Medulla oblongata (tissue), 1 donor: ENCODE measurements around the gene PEX6.
"Not testable (repeated sequence)": the region's sequence is repeated elsewhere in the genome, so short reads cannot be mapped to it uniquely, and the experiment has no call there.

Source experiments
- DNase-seq: peaks from one replicate; pipeline ENCODE4 v3.0.0-alpha.2; 2015; ENCODE audit errors: extremely low spot score

Gene PEX6

DNA sequence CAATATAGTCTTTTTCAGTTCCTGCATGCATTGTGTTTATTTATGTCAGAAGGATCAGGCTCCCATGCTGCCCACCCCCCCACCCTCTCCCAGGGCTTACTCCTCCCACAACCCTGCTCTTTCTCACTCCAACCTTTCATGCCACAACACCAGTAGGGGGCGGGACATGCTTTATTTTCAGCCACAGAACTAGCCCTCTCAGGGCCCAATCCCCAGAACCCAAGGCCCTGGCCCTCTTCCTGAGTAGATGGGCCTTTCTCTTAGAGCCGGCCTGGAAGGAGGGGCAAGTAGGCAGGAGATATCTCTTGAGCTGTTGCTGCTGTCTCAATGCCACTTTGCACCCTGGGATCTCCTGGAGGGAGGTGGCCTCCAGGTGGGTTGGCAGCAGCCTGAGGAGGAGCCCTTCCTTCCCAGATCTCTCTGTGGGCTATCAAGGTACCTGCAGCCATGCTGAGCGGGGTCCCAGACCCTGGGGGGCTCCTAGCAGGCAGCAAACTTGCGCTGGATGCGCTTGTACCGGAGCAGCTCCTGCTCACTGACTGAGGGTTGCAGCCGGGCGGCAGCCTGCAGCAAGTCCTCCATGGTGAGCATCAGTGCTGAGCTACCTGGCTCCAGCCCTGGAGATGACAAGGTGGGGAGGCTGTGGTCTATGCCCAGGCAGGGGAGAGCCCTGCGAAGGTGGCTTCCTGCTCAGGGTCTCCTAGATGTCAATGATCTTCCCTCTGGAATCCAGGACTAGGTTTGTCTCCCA lies 15.0 kb downstream of the PEX6 start:
- DNase-seq, result no peak

DNA sequence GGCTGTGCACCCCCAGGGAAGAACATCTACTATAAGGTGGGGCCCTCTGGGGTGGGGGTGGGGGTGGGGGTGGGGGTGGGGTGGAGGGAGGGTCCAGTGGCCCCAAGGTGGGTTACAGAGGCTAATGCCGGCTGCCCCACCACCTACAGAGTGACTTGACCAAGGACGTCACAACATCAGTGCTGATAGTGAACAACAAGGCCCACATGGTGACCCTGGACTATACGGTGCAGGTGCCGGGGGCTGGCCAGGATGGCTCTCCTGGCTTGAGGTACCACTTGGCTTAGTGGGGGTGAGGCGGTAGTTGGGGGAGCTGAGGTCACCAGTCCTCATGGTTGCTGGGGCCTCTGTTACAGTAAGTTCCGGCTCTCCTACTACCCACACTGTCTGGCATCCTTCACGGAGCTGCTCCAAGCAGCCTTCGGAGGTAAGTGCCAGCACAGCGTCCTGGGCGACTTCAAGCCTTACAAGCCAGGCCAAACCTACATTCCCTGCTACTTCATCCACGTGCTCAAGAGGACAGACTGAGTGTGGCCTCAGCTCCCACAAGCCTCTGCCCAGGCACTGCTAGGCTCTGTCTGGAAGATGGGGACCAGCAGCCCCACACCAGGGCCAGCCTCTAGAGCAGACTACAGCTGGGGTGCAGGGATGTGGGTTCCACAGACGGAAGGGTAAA lies 15.7 kb downstream of the PEX6 start:
- DNase-seq, result no peak

DNA sequence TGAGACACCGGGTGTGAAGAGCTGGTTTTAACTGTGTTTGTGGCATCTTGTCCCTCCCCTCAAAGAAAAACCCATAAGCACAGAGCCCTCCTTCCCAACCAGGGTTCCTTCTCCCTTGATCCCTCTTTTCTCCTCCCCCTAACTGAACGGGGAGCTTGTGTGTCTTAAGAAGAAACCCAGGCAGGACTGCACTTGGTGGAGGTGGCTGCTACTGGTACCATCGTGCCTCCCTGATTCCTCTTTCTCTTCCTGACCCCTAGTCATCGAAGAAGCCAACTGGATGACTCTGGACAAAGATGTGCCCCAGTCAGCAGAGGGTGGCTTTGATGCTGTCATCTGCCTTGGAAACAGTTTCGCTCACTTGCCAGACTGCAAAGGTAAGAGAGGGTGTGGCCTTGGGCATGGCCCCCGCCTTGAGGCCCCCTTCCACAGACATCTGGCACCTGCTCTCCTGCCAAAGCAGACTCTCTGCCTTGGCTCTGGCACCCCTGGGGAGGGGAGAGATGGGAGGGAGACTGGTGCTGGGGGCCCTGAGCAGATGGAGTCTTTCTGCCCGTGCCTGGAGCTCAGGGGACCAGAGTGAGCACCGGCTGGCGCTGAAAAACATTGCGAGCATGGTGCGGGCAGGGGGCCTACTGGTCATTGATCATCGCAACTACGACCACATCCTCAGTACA lies 16.3 kb downstream of the PEX6 start:
- DNase-seq, result no peak

DNA sequence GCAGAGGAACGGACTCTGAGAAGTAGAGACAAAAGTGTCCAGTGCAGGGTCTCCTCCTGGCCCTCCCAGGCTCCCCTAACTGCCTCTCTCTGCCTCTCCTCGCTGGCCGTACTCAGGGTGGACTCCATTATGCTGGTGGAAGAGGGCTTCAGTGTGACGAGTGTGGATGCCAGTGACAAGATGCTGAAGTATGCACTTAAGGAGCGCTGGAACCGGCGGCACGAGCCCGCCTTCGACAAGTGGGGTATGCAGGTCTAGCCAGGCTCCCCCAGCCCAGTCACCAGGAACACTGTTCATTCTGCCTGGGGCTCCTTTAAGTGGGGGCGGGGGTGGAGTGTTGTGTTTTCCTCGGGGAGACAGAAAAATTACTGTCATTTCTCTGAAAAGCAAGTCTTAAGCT lies 16.9 kb downstream of the PEX6 start:
- DNase-seq, result no peak

DNA sequence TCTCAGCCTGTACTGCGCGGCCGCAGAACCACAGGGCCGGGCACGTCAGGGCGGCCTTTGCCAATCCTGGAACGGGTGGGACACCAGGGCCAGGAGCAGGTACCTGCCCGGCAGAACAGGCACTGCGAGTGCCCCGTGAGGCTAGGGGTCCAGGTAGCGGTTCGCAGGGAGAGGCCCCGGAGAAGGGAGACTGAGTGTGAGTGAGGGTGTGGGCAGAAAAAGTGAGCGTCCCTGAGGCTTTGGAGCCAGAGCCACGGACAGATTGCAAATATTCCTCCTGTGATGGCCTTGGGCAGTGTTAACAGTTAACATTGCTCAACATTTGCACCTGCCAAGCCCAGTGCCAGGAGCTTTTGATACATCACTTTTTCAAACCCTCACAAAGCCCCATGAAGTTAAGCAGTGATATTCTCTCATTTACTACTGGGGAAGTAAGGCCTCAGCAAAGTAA lies 17.9 kb downstream of the PEX6 start:
- DNase-seq, result no peak

DNA sequence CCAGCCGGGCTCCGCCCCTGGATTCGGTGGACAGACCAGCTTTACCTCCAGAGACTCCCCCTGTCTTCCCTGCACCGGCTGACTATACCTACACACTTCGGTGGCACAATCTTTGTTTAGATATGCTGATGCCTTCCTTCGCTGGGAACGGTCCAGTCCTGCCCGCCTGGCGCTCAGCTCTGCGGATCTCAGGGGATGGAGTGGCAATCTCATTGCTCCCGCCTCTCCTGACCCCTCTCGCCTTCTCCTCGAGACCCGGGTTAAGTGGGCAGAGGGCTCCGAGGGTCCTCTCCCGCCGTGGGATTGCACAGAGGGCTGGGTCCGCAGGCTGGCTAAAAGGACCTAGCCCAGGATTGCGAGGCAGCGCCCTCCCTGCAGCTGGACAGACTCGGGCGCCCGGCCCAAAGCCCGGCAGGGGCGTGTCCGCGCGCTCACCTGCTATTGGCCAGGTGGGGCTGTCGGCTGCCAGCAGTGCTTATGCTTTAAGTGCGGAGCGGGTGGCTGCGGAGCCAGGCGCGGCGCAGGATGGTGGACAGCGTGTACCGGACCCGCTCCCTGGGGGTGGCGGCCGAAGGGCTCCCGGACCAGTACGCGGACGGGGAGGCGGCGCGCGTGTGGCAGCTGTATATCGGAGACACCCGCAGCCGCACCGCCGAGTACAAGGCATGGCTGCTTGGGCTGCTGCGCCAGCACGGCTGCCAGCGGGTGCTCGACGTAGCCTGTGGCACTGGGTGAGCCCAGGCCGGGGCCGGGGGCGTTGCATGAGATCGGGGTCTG lies 18.6 kb downstream of the PEX6 start, which contains the start of gene GNMT:
TSS of gene GNMT (plus strand) at position 512 of the 777 bp plus-strand sequence. CDS start at position 526, 14 bp downstream.
- DNase-seq, result no peak

DNA sequence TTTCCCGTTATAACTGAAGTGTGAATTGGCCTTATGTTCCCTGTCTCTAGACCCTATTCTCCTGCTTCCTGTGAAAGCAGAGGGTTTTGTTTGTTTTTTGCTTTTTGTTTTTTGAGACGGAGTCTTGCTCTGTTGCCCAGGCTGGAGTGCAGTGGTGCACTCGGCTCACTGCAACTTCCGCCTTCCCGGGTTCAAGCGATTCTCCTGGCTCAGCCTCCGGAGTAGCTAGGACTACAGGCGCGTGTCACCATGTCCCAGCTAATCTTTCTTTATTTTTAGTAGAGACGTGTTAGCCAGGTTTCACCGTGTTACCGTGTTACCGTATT lies 19.1 kb downstream of the PEX6 start:
- DNase-seq, result no peak

DNA sequence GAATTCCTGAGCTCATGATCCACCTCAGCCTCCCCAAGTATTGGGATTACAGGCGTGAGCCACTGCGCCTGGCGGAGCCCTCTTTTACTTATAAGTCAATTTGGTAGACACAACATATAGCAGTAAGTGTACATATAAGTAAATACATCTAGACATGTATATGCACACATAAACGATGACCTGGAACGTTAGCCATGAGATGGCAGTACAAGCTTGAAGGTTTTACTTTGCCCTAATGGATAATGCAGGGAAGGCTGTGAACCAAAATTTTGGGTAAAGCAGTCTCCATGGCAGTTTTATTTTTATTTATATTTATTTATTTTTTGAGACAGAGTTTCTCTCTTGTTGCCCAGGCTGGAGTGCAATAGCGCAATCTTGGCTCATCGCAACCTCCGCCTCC lies 20.9 kb downstream of the PEX6 start:
- DNase-seq, result no peak

DNA sequence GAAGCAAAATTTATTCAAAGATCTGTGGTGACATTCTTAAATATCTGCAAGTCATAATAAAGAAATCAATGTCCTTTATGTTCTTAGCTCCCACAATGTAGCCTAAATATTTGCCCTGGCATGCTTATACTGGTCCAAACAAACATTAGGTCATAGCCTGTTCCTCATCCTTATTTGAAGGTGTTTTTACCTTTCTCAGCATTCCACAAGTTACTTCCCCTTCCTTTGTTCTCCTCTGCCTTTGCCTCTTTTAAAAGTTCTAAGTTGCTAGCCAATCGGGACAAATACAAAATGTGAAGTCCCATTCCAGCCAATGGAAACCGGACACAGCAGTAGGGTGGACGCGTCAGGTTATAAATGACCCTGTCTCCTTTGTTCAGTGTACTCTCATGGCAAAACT lies 24.6 kb downstream of the PEX6 start:
- DNase-seq, result not testable (repeated sequence)

DNA sequence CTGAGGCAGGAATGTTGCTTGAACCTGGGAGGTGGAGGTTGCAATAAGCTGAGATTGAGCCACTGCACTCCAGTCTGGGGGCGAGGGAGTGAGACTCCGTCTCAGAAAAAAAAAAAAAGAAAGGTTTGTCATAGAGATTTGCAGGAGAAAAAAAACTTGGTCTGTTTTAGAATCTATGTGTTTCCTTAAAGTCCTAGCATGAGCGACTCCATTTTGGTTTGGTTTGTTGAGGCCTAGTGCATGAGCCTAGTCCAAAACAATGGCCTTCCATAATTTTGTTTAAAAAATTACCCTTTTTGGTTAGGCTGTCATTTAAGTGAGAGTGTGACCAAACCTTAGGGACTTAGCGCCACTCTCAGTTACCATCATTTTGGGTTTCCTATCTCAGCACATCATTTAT lies 26.6 kb downstream of the PEX6 start:
- no peak for DNase-seq

DNA sequence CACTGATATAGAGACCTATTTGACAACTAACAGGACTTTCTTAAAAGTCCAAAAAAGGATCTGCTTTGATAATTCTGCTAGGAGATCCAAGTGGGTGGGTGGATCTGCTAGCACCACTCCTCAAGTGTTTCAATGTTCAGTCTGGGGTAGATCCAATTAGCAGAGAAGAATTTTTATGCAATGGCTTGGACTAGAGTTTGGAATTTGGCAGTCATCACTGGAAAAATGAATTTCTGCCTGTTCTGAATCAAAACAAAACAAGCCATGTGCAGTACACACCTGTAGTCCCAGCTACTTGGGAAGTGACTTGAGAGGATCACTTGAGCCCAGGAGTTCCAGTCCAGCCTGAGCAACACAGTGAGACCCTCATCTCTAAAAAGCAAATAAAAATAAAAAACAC lies 31.0 kb downstream of the PEX6 start:
- DNase-seq, result no peak

DNA sequence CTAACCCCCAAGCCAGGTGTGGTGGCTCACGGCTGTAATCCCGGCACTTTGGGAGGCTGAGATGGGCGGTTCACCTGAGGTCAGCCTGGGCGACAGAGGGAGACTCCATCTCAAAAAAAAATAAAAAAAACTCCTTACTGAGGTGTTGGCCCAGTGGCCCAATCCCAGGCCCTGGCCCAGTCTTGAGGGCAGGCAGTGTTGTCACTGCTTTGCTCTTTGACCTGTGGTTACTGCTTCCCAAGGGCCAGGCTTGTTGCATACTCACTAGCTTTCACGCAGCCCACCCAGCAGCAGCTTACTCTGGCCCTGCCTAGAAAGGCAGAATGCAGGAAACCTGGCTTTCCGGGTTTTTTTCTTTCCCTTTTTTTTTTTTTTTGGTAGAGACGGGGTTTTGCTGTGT lies 36.5 kb downstream of the PEX6 start:
- no peak for DNase-seq

DNA sequence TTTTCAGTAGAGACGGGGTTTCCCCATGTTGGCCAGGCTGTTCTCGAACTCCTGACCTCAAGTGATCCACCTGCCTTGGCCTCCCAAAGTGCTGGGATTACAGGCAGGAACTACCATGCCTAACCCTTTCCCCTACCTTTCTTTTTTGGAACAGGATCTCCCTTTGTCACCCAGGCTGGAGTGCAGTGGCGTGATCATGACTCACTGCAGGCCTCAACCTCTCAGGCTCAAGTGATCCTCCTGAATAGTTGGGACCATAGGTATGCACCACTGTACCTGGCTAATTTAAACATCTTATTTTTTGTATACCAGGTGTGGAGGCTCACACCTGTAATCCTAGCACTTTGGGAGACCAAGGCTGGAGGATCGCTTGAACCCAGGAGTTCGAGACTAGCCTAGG lies 37.6 kb downstream of the PEX6 start:
- DNase-seq, result not testable (repeated sequence)

DNA sequence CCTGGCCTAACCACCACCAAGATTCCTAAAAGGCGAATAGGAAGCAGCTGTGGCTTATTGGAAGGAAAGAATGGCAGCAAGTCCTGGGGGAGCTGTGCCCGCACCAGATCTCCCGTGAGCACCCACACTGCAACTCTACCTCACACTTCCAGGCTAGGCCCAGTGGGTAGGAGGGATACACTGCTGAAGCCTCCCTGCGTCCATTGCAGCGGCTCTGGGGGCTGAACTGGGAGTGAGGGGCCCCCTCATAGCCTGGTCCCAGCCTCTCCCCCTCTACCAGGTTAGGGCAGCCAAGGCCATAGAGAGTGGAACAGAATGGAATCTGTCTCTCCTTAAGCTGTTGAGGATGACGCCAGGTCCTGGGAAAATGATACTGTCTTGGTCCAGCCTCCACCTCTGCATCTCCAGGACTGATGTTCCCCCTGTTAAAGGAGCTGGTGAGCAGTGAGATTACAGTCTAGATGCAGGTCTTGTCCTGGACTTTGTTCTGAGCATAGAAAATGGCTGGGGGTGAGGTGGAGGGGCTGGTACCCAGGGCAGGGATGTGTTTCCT lies 38.4 kb downstream of the PEX6 start:
- no peak for DNase-seq

DNA sequence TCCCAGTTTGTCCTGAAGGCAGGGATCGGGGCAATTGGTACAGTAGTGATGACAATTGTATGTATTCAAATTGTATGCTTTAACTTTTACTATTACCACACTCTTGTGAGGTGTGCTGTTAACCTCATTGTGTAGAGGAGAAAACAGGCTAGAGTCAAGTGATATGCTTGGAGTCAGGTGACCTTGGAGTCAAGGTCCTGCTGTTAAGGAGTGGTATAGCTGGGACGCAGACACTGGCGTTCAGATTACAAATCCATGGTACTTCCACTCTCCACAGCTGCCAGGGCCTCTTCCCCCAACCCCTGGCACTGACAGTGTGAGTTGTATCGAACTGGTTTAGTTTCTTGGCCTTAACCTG lies 39.2 kb downstream of the PEX6 start:
- no peak for DNase-seq

DNA sequence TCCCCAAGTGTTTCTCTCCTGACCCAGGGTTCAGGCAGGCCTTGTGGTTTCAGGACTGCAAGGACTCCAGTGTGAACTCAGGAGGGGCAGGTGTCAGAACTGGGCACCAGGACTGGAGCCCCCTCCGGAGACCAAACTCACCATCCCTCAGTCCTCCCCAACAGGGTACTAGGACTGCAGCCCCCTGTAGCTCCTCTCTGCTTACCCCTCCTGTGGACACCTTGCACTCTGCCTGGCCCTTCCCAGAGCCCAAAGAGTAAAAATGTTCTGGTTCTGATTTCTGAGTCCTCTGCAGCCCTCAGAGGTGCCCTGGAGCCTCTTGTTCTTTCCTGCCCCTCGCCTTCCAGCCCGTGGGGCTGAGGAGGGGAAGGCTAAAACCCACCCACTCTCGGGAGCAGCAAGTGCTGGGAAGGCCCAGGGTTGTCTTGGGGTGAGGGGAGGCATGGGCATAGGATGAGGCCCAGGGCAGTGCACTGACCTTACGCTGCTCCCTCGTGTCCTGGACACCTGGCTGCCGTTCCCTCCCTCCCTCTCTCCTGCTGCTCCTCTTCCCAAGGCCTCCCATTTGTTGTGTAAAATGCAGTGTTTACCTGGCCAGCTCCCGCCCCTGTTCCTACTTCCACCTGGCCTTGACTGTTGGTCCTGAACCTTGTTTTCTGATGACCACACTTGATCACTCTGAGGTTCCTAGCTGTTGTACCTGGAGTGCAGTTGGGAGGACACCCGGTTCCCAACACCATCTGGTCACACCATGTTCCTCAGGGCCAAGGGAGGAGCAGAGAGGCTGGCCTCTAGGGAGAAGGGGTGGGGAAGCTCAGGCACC lies 39.8 kb downstream of the PEX6 start:
- DNase-seq, result no peak

DNA sequence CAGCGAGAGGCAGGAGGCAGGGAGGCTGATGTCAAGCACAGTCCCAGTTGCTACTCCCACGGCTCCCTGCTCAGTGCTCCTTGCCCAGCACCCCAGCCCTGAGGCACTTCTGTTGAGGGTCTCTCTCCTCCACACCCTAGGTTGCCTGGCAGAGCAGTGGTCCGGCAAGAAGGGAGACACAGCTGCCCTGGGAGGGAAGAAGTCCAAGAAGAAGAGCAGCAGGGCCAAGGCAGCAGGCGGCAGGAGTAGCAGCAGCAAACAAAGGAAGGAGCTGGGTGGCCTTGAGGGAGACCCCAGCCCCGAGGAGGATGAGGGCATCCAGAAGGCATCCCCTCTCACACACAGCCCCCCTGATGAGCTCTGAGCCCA lies 40.6 kb downstream of the PEX6 start:
- DNase-seq, result no peak

DNA sequence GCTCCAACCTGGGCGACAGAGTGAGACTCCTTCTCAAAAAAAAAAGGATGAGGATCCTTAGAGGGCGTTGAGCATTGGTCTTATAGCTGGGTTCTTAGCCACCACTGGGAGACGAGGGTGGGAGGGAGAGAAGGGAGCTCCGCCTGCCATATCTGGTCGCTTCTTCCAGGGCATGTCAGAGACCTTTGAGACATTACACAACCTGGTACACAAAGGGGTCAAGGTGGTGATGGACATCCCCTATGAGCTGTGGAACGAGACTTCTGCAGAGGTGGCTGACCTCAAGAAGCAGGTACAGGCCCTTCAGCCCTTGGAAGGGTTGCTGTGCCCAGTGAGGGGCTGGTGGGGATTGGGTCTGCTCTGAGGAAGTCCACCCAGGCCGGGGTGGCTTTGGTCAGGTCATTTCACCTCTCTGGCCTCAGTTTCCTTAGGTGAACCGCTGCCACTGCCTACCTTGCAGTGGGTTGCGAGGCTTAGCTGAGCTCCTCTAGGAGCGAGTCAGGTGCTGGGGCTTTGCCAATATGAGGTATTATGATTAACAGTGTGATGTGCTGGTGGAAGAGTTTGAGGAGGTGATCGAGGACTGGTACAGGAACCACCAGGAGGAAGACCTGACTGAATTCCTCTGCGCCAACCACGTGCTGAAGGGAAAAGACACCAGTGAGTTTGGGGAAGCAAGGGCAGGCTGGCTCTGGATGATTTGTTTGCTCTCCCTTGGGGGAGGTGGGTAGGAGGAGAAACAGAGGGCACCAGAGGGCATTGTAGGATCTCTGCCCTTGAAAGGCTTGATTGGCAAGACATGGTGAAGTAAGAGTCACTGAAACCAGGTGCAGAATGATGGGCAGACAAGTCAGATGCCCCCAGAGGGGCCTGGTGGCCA lies 41.2 kb downstream of the PEX6 start:
- no peak for DNase-seq

DNA sequence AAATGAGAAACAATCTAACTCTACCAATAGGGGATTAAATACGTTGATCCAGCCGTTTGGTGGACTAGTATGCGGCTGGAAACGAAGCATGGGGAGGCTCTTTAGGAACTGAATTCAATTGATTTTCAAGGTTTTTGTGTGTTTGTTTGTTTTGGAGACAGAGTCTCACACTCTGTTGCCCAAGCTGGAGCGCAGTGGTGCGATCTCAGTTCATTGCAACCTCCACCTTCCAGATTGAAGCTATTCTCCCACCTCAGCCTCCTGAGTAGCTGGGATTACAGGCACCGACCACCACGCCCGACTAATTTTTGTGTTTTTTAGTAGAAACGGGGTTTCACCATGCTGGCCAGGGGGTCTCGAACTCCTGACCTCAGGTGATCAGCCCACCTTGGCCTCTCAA lies 42.6 kb downstream of the PEX6 start:
- no peak for DNase-seq

DNA sequence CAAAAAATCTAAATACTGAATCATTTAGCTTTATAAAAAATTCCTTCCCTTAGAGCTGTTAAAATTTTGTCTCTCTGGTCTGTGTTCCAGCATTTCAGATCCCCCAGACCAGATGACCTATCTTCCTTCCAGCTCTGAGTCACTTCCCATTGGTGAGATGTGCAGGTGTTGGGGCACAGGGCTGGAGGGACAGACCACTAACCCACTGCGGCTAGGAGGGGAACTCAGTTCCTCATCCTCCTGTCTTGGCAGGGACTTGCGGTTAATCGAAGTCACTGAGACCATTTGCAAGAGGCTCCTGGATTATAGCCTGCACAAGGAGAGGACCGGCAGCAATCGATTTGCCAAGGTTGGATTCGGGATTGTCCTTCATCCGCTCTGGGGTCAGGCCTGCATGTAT lies 43.7 kb downstream of the PEX6 start:
- no peak for DNase-seq
